SH-SY5Y (cell line): ENCODE measurements around the gene ADGRL2.

Source experiments
- GATA2 ChIP-seq: IDR thresholded peaks from 2 replicates; pipeline ENCODE4 v1.6.1; 2011; ENCODE audit warnings: mild to moderate bottlenecking, low read depth, low read length
- GATA3 ChIP-seq: IDR thresholded peaks from 2 replicates; pipeline ENCODE4 v1.6.1; 2011; ENCODE audit warnings: low read depth, mild to moderate bottlenecking, low read length, moderate library complexity

GRCh38 chr1:81850031-81850430 lies 49.3 kb downstream of the ADGRL2 start:
- TF ChIP-seq GATA2 (no peak), GATA3 (no peak)
